Frontal cortex (tissue), 1 donor: ENCODE data around the gene ADAMTS17. TPM values are rescaled to one million over a fixed set of nuclear protein-coding genes. Genes with fewer than 3 reads are reported as not detected.

Experiments used
- small RNA-seq: library from RNA; depleted of rRNA; stranded (forward); fragments of <200 nt; gene quantifications from one replicate; pipeline ENCODE3, GENCODE V24; 2014
- total RNA-seq: library from RNA; depleted of rRNA; stranded (reverse); fragments of >200 nt; gene quantifications from one replicate; pipeline ENCODE4 v1.2.3, GENCODE V29; 2014

The ADAMTS17 gene
- total RNA-seq, 1 donor from 2014 or later = 9.4 TPM

Small RNA genes within 50 kb of the gene (small RNA-seq; reads per million reads assigned to genes)
- not detected for gene RNA5SP402

Other genes starting within 250 kb of the ADAMTS17 start
- gene CERS3, start 187.0 kb upstream of the ADAMTS17 start, total RNA-seq = 0.41 TPM